ENCODE results near the gene PGBD1.

Gene PGBD1

DNA sequence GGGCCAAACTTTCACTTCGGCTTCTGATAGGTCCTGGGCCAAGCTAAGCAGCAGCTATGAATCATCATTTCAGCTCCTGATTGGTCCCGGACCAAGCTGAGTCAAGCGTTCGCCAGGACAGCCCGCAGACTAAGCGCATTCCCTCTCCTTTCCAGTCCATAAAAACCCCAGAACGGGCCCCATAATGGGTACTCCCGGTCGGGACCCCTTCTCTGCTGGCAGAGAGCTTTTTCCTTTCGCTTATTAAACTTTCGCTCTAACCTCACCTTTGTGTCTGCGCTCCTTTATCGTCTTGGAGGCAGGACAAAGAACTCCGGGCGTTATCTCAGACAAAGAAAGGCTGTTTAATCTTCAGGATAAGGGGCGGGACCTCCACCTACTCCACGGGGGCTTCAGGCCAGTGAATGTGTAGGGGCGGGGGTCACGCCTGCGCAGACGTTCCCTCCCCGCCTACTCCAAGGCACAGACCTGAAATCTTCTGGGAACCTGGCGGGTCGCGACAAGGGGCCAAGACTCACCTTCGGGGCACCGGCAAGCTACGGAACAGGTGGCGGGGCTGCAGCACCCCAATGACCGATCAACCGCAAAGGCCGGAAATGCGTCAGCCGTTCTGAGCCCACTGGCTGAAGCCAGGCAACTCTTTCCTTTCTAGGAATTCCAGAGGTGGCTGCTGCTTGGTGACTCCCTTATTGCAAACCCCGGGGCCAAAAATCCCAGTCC, 54.4 kb downstream of the PGBD1 start, which contains the start of gene ZSCAN31:
Gene ZSCAN31, minus strand, starts transcription at position 585 of the 720 bp plus-strand sequence. CDS start 6,465 bp downstream, outside the sequence.
- DNase-seq = peak; percentile 82

DNA sequence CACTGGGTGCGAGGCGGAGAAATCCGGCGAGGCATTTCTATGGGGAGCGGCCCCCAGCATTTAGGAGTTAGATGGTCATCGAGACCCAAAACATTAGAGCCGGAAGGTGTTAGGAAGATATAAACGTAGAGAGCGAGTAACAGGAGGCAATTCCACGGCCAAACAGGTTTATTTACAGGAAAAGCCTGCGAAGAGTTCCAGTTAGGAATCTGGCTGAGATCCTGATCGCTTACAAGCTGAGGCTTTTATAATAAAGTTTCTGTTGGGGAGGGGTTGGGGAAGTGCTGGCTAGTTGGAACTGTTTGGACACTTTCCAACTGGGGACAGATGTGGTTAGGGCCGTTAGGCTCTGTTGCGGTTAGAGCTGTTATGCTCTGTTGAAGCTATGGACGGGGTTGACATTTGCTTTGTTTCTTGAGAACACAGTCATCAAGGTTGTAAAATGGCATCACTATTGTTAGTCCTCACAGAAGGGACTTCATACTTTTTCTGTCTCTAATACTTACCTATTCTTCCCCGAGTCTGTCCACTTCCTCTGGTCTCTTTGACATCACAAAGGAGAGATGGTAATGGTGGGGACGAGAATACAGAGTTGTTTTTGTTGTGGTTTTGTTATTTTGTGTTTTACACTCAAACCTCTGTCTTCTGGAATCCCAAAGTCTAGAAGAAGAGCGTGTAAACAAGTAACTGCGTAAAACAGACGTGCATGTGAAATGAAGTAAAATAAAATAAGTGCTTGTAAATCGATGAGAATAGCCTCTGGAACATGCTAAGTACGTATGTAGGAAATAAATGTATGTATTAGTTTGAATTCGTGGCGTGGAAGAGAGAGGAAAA, 55.1 kb downstream of the PGBD1 start:
- DNase-seq = peak; percentile 38

- DNase-seq = no peak
Measured at GRCh38 chr6:28337121-28337520, 55.7 kb downstream of the PGBD1 start.

DNA sequence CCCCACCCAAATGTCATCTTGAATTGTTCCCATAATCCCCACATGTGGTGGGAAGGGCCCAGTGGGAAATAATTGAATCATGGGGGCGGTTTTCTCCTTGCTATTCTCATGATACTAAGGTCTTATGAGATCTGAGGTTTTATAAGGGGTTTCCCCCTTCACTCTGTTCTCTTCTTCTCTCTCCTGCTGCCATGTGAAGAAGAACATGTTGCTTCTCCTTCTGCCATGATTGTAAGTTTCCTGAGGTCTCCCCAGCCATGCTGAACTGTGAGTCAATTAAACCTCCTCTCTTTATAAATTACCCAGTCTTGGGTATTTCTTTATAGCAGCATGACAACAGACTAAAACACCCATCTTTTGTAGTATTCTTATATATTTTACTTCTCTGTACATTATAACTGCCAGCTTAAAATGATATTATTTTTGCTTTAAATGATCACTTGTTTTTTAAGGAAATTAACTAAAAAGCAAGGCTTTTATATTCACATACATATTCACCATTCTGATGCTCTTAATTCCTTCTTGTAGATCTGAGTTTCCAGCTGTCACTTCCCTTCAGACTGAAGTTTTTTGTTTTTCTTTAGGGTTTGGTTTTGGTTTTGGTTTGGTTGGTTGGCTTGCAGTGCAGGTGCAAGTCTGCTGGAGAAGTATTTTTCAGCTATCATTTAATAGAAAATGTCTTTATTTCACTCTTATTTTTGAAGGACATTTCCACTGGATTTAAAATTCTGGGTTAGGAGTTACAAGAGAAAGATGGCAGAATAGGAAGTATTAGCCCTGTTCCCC, 59.1 kb downstream of the PGBD1 start:
- DNase-seq = no peak

- no peak for DNase-seq
Measured at GRCh38 chr6:28343898-28344677, 62.7 kb downstream of the PGBD1 start.

DNA sequence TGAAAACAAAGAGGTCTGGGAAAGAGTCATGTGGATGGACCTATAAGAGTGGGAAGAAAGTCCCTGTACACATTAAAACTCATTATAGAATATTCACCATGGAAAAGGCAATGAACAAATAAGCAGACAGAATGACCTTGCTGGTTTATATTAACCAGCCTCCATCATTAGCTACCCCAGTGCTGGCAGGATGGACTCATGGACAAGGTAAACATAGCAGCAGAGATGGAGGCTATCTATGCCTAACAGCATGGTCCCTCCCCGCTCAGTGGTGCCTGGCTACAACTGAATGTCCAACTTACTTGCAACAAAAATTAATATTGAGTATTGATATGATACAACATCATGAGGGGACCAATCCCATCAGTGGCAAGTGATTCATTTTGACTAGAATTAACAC, 63.8 kb downstream of the PGBD1 start:
- no peak for DNase-seq

- DNase-seq = no peak
Measured at GRCh38 chr6:28347119-28347518, 65.7 kb downstream of the PGBD1 start.

DNA sequence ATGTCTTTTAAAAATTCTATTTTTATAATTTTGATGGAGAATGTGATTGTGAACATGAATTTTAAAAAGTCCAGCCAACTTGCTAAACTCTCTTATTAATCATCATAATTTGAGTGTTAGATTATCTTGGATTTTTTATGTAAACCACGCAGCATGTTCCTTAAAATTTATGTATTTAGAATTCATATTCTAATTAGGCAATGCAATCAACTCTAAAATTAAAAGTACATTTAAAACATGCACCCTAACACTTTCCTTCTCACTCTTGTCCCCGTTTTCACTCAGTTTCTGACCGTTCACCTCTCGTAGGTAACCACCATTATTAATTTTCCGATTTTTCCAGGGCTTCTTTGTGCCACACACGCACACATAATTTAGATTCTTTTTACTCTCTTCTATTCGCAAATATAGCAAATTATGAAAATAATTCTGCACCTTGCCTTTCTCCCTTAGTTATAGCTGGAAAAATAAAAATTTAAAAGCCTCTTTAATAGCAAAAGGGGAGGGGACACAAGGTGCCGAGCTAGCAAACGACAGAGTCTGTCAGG, 68.0 kb downstream of the PGBD1 start:
- DNase-seq = no peak

DNA sequence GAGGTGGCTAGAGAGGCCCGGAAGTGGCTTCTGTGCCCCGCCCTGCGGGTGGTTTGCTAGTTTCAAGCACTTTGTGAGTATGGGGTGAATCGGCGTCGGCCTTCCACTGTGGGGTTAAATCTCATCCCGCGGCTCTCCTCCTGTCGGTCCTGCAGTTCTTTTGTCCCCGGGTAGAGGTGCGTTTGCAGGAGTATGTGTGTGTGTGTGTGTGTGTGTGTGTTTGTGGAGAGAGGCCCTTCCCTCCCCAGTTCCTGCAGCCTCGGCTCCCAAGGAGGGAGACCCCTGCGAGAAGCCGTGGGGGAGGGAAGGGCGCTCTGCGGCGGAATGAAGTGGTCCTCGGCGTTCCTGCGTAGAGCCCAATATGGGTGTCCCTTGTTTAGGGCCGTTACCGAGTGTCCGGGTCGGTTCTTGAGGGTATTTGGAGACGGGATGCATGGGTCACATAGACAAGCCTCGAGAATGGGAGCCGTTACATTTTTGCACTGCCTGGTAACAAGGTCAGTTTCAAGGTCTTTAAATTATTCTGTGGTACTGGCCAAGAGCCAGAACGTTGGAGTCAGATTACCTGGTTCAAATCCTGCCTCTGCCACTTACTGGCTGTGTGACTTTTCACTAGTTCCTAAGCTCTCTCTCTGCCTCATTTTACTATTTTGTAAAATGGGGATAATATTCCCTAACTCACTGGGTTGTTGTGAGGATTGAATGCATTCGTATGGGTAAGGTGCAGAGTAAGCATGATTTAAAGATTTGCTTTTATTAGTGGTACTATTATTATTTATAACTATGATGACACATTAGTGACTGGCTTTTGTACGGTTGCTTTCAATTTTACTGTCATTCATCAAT, 68.7 kb downstream of the PGBD1 start, which contains the start of gene ZKSCAN3:
Gene ZKSCAN3, plus strand, starts transcription at position 56 of the 846 bp plus-strand sequence. CDS start 9,640 bp downstream, outside the sequence.
- DNase-seq = peak; percentile 91

DNA sequence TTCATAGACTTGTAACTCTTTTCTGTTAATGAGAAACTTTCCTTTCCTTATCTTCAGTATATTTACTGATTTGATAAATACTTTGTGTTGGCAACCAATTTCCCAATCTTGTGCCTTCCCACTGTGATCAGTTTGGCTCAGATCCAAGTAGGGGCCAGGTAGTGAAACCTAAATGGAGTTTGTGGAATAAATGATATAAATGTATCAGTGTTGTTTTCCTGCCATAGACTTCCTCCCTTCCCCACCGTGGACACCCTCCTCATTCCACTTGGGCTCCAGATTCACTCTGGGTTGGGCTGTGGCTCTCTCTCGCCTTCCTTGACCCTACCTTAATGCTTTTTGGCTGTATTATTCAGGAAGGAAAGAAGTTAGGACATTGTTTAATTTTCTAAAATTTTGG, 69.7 kb downstream of the PGBD1 start:
- DNase-seq = no peak

- DNase-seq = no peak
Measured at GRCh38 chr6:28351493-28351925, 70.1 kb downstream of the PGBD1 start.
